GM13977 (cell line): ENCODE results near the gene PCDH9.

ENCODE experiments used
- DNase-seq: peaks from one replicate; pipeline ENCODE4 v3.0.0; 2012; ENCODE audit warnings: low spot score
- CTCF ChIP-seq: IDR thresholded peaks from 2 replicates; pipeline ENCODE4 v1.5.1; 2012; ENCODE audit warnings: mild to moderate bottlenecking, control low read depth; ENCODE audit not compliant: insufficient read depth; ENCODE audit errors: extremely low read depth, missing control alignments
- in situ Hi-C: fragments of 300-500 bp; cut with MboI; formaldehyde crosslinking; loops from one replicate; pipeline ENCODE4 v1.12.0; 2022; ENCODE audit warnings: low sequenced_read_pairs, low pct_unique_long_range_greater_than_20kb, mixed read lengths, inconsistent platforms; ENCODE audit not compliant: unreplicated experiment

Gene PCDH9

GRCh38 chr13:66835040-66835628 is 395.0 kb downstream of the PCDH9 start:
- DNase-seq = no peak
- in situ Hi-C loops = no loop called here
- TF ChIP-seq CTCF = no peak

GRCh38 chr13:66830940-66831716 is 399.0 kb downstream of the PCDH9 start:
- TF ChIP-seq CTCF = no peak
- in situ Hi-C loops = no loop called here
- no peak for DNase-seq

DNA sequence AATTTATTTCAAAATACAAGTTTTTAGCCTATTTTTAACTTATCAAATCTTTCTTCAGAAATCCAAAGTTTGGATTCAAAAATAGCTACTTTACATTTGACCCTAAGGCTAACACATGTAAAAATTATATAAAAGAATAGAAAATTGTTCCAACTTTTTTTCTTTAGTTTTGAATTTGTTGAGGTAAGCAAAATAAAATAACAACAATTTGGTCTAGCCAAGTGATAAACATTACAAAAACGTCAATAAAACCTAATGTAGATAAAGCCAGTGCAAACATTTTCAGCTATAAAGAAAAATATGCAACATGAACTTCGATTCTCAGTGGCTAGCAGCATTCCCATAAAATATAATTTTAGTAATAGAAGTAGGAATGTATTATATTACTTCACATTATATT is 400.3 kb downstream of the PCDH9 start:
- in situ Hi-C loops = no loop called here
- DNase-seq = no peak
- TF ChIP-seq CTCF = no peak

DNA sequence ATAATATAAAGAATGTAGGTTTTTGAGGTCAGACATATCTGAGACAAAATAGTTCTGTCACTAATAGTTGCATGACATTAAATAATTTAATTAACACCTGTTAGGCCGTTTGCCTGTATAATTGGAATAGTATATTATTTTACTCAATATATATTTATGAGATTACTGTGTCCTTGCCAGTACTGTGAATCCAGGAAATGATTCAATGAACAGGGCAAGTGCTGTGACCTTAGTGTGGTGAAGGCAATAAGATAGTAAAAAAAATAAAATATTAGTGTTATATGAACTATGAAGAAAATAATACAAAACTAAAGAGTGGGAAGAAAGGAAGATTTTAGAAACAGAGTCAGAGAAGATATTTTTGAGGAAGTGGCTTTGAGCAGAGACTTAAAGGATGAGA is 403.7 kb downstream of the PCDH9 start:
- in situ Hi-C loops = no loop called here
- DNase-seq = no peak
- no peak for TF ChIP-seq CTCF

DNA sequence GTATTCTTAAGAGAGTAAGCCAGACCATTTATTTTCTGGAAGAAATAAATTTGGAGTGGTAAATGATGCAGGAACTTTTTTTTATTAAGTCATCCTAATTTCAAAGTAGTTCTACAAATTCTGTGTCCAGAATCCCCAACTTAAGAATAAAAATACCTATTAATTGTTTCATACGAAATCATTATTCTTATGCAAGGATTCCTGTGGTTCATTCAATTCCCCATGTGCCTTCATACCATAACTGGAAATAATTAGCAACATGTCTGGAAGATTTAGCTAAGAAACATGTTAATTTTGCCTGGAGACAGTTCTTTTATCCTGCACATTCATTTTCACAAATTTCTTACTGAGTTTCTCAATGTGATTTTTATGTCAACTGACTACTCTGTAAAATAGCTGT is 408.6 kb downstream of the PCDH9 start:
- no peak for DNase-seq
- in situ Hi-C loops = no loop called here
- no peak for TF ChIP-seq CTCF

DNA sequence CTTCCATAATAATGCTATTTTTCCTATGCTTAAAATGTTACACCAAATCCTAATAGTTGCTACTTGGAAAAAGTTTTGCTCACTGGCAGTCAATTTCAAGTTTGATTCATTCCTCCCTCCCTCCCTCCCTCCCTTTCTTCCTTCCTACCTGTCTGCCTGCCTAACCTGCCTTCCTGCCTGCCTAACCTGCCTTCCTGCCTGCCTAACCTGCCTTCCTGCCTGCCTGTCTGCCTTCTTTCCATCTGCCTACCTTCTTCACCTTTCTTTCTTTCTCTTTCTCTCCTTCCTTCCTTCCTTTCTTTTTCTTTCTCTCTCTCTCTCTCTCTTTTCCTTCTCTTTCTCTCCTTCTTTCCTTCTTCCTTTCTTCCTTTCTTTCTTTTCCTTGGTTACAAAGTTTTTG is 418.7 kb downstream of the PCDH9 start:
- in situ Hi-C loops = no loop called here
- no peak for TF ChIP-seq CTCF
- DNase-seq = no peak
